GM12878 (cell line): ENCODE measurements around the gene DIS3L2. TPM values are rescaled to one million over a fixed set of nuclear protein-coding genes. Genes with fewer than 3 reads are reported as not detected.

Experiments
- ATAC-seq: fragments of 200-7000 bp; cut with Tn5 transposase; 3 replicates; pipeline ENCODE4 v1.9.1; 2020; ENCODE audit warnings: mild to moderate bottlenecking, moderate library complexity
- BruUV-seq: library from RNA; stranded (reverse); fragments of 400-500 nt; replicated peaks from 2 replicates; lab custom pipeline; 2021; lab: Mats Ljungman, UMichigan
- CTCF ChIA-PET: fragments of 300-600 bp; sonication (Branson Sonifier 250); formaldehyde crosslinking; extraction: SDS; loops from one replicate; lab custom pipeline; 2021; ENCODE audit warnings: inconsistent platforms; lab: Yijun Ruan, JAX
- POLR2A ChIA-PET: fragments of 350-600 bp; formaldehyde crosslinking; extraction: SDS; loops from one replicate; lab custom pipeline; 2021; ENCODE audit warnings: inconsistent platforms; lab: Charles Lee
- RAD21 ChIA-PET: fragments of 300-600 bp; sonication (Branson Sonifier 250); formaldehyde crosslinking; loops from one replicate; lab custom pipeline; 2023; ENCODE audit warnings: antibody characterized with exemption; ENCODE audit not compliant: unreplicated experiment; lab: Charles Lee
- SMC1A ChIA-PET: fragments of 300-600 bp; sonication (Branson Sonifier 250); formaldehyde crosslinking; loops from one replicate; lab custom pipeline; 2023; ENCODE audit not compliant: unreplicated experiment, uncharacterized antibody; lab: Charles Lee
- DNase-seq: peaks from one replicate; pipeline ENCODE4 v3.0.0-alpha.2; 2011; ENCODE audit warnings: low read depth, low spot score
- FAIRE-seq: peaks from 3 replicates; lab custom pipeline; 2011; peaks lifted over from hg19 to GRCh38; lab: Jason Lieb, UNC
- H2AFZ ChIP-seq: 2 replicates; pipeline ENCODE4 v1.6.0; 2011; ENCODE audit warnings: low read depth, low read length, control low read depth; ENCODE audit not compliant: control insufficient read depth
- H3K27ac ChIP-seq: 2 replicates; pipeline ENCODE4 v1.5.1; 2011; ENCODE audit warnings: control low read depth; ENCODE audit not compliant: control insufficient read depth, insufficient read depth
- H3K27me3 ChIP-seq, 2 experiments: replicated peaks in 1 of 2; 2 replicates each; pipeline versions ENCODE4 v1.6.0 to v1.6.1; 2011; ENCODE audit warnings: low read length in 1 of 2; ENCODE audit not compliant: control insufficient read depth in 2 of 2, insufficient read depth in 2 of 2
- H3K36me3 ChIP-seq, 2 experiments: 2 replicates each; pipeline ENCODE4 v1.5.1; 2011; ENCODE audit warnings: low read length in 1 of 2; ENCODE audit not compliant: control insufficient read depth in 2 of 2, insufficient read depth in 2 of 2
- H3K4me1 ChIP-seq: 2 replicates; pipeline ENCODE4 v1.6.1; 2011; ENCODE audit warnings: mild to moderate bottlenecking, low read length, moderate library complexity, mixed read lengths; ENCODE audit not compliant: control insufficient read depth, insufficient read depth
- H3K4me2 ChIP-seq: 2 replicates; pipeline ENCODE4 v1.6.0; 2011; ENCODE audit warnings: control low read depth; ENCODE audit not compliant: control insufficient read depth, insufficient read depth
- H3K4me3 ChIP-seq: fragments of 200-600 bp; sonication (generic); 2 replicates; pipeline ENCODE4 v1.5.1; 2016
- H3K79me2 ChIP-seq: 2 replicates; pipeline ENCODE4 v1.6.0; 2011; ENCODE audit warnings: low read length; ENCODE audit not compliant: control insufficient read depth, insufficient read depth
- H3K9ac ChIP-seq: 2 replicates; pipeline ENCODE4 v1.8.0; 2011; ENCODE audit warnings: low read length, control low read depth, mixed read lengths; ENCODE audit not compliant: control insufficient read depth, insufficient read depth
- H3K9me3 ChIP-seq: replicated peaks from 3 replicates; pipeline ENCODE4 v1.5.1; 2011; ENCODE audit warnings: mild to moderate bottlenecking, low read length; ENCODE audit not compliant: control insufficient read depth, insufficient read depth
- H4K20me1 ChIP-seq: 2 replicates; pipeline ENCODE4 v1.6.0; 2011; ENCODE audit not compliant: control insufficient read depth, insufficient read depth
- ATF3 ChIP-seq: IDR thresholded peaks from 2 replicates; pipeline ENCODE4 v1.6.1; 2011; ENCODE audit warnings: low read depth, mild to moderate bottlenecking, low read length, moderate library complexity, borderline replicate concordance; ENCODE audit errors: extremely low read depth
- ATF7 ChIP-seq: fragments of 450-650 bp; IDR thresholded peaks from 2 replicates; pipeline ENCODE4 v1.6.1; 2016; ENCODE audit warnings: low read depth, mild to moderate bottlenecking
- CBFB ChIP-seq: IDR thresholded peaks from 2 replicates; pipeline ENCODE4 v1.6.1; 2016; ENCODE audit warnings: antibody characterized with exemption, low read depth
- CREM ChIP-seq: IDR thresholded peaks from 2 replicates; pipeline ENCODE4 v1.6.1; 2014; ENCODE audit warnings: antibody characterized with exemption, low read depth
- EZH2 ChIP-seq: IDR thresholded peaks from 2 replicates; pipeline ENCODE4 v1.6.1; 2012; ENCODE audit warnings: low read depth, mild to moderate bottlenecking, control low read depth, inconsistent platforms, low read length, borderline replicate concordance; ENCODE audit not compliant: control insufficient read depth
- FOS ChIP-seq: IDR thresholded peaks from 3 replicates; pipeline ENCODE4 v1.6.1; 2011; ENCODE audit warnings: borderline replicate concordance; ENCODE audit not compliant: insufficient read length; ENCODE audit errors: extremely low read depth
- KDM1A ChIP-seq: fragments of 200-600 bp; sonication (generic); IDR thresholded peaks from 2 replicates; pipeline ENCODE4 v1.6.1; 2016; ENCODE audit warnings: borderline replicate concordance
- REST ChIP-seq: IDR thresholded peaks from 2 replicates; pipeline ENCODE4 v1.6.1; 2012; ENCODE audit warnings: mild to moderate bottlenecking, low read depth, low read length
- TCF7 ChIP-seq: IDR thresholded peaks from 2 replicates; pipeline ENCODE4 v1.6.1; 2014; ENCODE audit warnings: antibody characterized with exemption, borderline replicate concordance
- ZNF384 ChIP-seq: IDR thresholded peaks from 2 replicates; pipeline ENCODE4 v1.6.1; 2012; ENCODE audit warnings: low read depth, mild to moderate bottlenecking, low read length, improper control_type of control experiment, borderline replicate concordance
- ZSCAN29 ChIP-seq: fragments of 450-650 bp; IDR thresholded peaks from 2 replicates; pipeline ENCODE4 v1.6.1; 2017; ENCODE audit warnings: mild to moderate bottlenecking, moderate library complexity
- WGBS: methylation state at CpG from one replicate; pipeline ENCODE4 v1.1.6; 2016; ENCODE audit warnings: low lambda C conversion rate; ENCODE audit not compliant: insufficient replicate concordance, insufficient coverage; ENCODE audit errors: missing lambda C conversion rate; 5-methylcytosine and 5-hydroxymethylcytosine counted together
- in situ Hi-C: fragments of 300-500 bp; cut with MboI; formaldehyde crosslinking; loops from 9 replicates; pipeline ENCODE4 v1.14.3; 2018; ENCODE audit warnings: mixed read lengths
- intact Hi-C: fragments of 100-400 bp; cut with micrococcal nuclease; formaldehyde crosslinking; loops from one replicate; pipeline ENCODE4 v1.14.2; 2022; ENCODE audit not compliant: unreplicated experiment
- polyA plus RNA-seq, 11 experiments: library from polyadenylated mRNA; depleted of rRNA in 4 of 11; unstranded in 6 of 11; stranded (reverse) in 5 of 11; fragments of >200 nt; fragmentation: Nextera tagmentation in 4 of 11; fragmentation: Illumina TruSeq in 1 of 11; extraction: Ambion mirVana in 4 of 11; extraction: Trizol in 1 of 11; gene quantifications; 1 replicate in 1 of 11; 2 replicates in 10 of 11; pipeline versions ENCODE4 v1.2.1 to v1.2.3, GENCODE V29; 2011 to 2016; ENCODE audit warnings: inconsistent platforms in 2 of 11, missing spikeins in 2 of 11, low read depth in 1 of 11
- total RNA-seq, 4 experiments: library from RNA; depleted of rRNA in 3 of 4; stranded (reverse); fragments of >200 nt in 3 of 4; fragmentation: Illumina TruSeq in 1 of 4; extraction: Trizol in 1 of 4; gene quantifications; 2 replicates each; pipeline versions ENCODE4 v1.2.1 to v1.2.3, GENCODE V29; 2013 to 2021

Gene DIS3L2
- total and polyA plus RNA-seq, 10 of the 15 experiments (the other 5 are each of a cell fraction or from before 2014, with no cell fraction given) = 3.5 to 27.1 (median 16.0) TPM

- no peak for TF ChIP-seq EZH2
- no peak for TF ChIP-seq REST
- TF ChIP-seq, all 136 proteins: peak for 0
Measured at GRCh38 chr2:232190796-232191195, 229.3 kb downstream of the DIS3L2 start (continued).

GRCh38 chr2:232195487-232195886, 234.0 kb downstream of the DIS3L2 start:
- ATAC-seq (no peak), FAIRE-seq (no peak), DNase-seq (no peak)
- WGBS = no CpG with 5 or more reads among the region's 1 CpG
- intact Hi-C loops = no loop called here
- in situ Hi-C loops = no loop called here
- H4K20me1 ChIP-seq = no peaks in the 10 kb centered on the region
- no peak overlapping the region for H3K4me3 ChIP-seq
- no peak overlapping the region for H3K9ac ChIP-seq
- H3K27ac ChIP-seq = no peak overlapping the region
- ChIA-PET SMC1A (no interaction called here), RAD21 (no interaction called here), CTCF (no interaction called here), POLR2A (no interaction called here)
- no peaks in the 10 kb centered on the region for H3K27me3 ChIP-seq
- no peaks in the 10 kb centered on the region; a peak in 1 of 4 replicates for H3K36me3 ChIP-seq
- no peak overlapping the region for H2AFZ ChIP-seq
- H3K9me3 ChIP-seq = peaks cover 1% of the 10 kb centered on the region; the same call in 1 of the 3 replicates
- TF ChIP-seq TCF7 (no peak), CREM (no peak), KDM1A (no peak), ATF7 (no peak), ATF3 (no peak), ZNF384 (no peak), FOS (no peak), CBFB (no peak), ZSCAN29 (no peak)
- H3K4me1 ChIP-seq = no peaks in the 10 kb centered on the region
- H3K4me2 ChIP-seq = no peak overlapping the region
- H3K79me2 ChIP-seq = no peaks in the 10 kb centered on the region
- no TSS peak for BruUV-seq
